K562 (cell line): ENCODE data around the gene CCSER2. TPM values are rescaled to one million over a fixed set of nuclear protein-coding genes. Genes with fewer than 3 reads are reported as not detected.

ENCODE experiments used
- ATAC-seq: fragments of 200-7000 bp; cut with Tn5 transposase; 3 replicates; pipeline ENCODE4 v1.9.1; 2020; ENCODE audit warnings: moderate library complexity
- BruUV-seq: library from RNA; stranded (reverse); fragments of 400-500 nt; replicated peaks from 2 replicates; lab custom pipeline; 2021; lab: Mats Ljungman, UMichigan
- CTCF ChIA-PET: fragments of 300-600 bp; formaldehyde crosslinking; extraction: SDS; loops from one replicate; lab custom pipeline; 2021; ENCODE audit warnings: low intra/inter-chr PET ratio; lab: Yijun Ruan, JAX
- POLR2A ChIA-PET: fragments of 300-600, 350-650 bp; sonication (Branson Sonifier 250); formaldehyde crosslinking; extraction: SDS; loops from one replicate; lab custom pipeline; 2021; ENCODE audit warnings: antibody characterized with exemption, inconsistent platforms; lab: Yijun Ruan, JAX
- DNase-seq, 4 experiments: peaks; one replicate each; pipeline versions ENCODE4 v3.0.0 to v3.0.0-alpha.2; 2011 to 2018; ENCODE audit warnings: low spot score in 3 of 4, mixed read lengths in 3 of 4; ENCODE audit errors: extremely low read depth in 1 of 4
- FAIRE-seq: peaks from 2 replicates; lab custom pipeline; 2011; peaks lifted over from hg19 to GRCh38; lab: Jason Lieb, UNC
- H2AFZ ChIP-seq: 2 replicates; pipeline ENCODE4 v1.6.0; 2011; ENCODE audit warnings: low read depth, low read length, control low read depth, inconsistent platforms
- H3K27ac ChIP-seq: fragments of 200-600 bp; 3 replicates; pipeline ENCODE4 v1.8.0; 2011; ENCODE audit warnings: low read depth, mild to moderate bottlenecking, control low read depth, inconsistent platforms, low read length, moderate library complexity, mixed read lengths; ENCODE audit errors: extremely low read depth
- H3K27me3 ChIP-seq, 2 experiments: fragments of 300-600 bp in 1 of 2; 2 replicates in 1 of 2; 3 replicates in 1 of 2; pipeline versions ENCODE4 v1.6.0 to v1.8.0; 2011; ENCODE audit warnings: inconsistent platforms in 2 of 2, low read length in 2 of 2, mild to moderate bottlenecking in 1 of 2, mixed read lengths in 1 of 2, moderate library complexity in 1 of 2; ENCODE audit not compliant: control insufficient read depth in 2 of 2, insufficient read depth in 2 of 2
- H3K36me3 ChIP-seq: fragments of 300-600 bp; 3 replicates; pipeline ENCODE4 v1.8.0; 2011; ENCODE audit warnings: mild to moderate bottlenecking, low read length, inconsistent platforms; ENCODE audit not compliant: control insufficient read depth, insufficient read depth
- H3K4me1 ChIP-seq, 2 experiments: fragments of 200-600 bp in 1 of 2; replicated peaks in 1 of 2; 2 replicates in 1 of 2; 3 replicates in 1 of 2; pipeline versions ENCODE4 v1.5.1 to v1.8.0; 2011; ENCODE audit warnings: inconsistent platforms in 2 of 2, low read length in 2 of 2, mild to moderate bottlenecking in 1 of 2, mixed read lengths in 1 of 2, moderate library complexity in 1 of 2; ENCODE audit not compliant: control insufficient read depth in 2 of 2, insufficient read depth in 2 of 2
- H3K4me2 ChIP-seq: 2 replicates; pipeline ENCODE4 v1.6.1; 2011; ENCODE audit warnings: low read length, control low read depth, inconsistent platforms, mixed read lengths; ENCODE audit not compliant: insufficient read depth
- H3K4me3 ChIP-seq: fragments of 200-600 bp; sonication (generic), shearing (Covaris generic); 2 replicates; pipeline ENCODE4 v1.5.1; 2016; ENCODE audit warnings: control low read depth, inconsistent platforms
- H3K79me2 ChIP-seq: fragments of 200-600 bp; 3 replicates; pipeline ENCODE4 v1.8.0; 2011; ENCODE audit warnings: low read length, inconsistent platforms; ENCODE audit not compliant: control insufficient read depth, insufficient read depth
- H3K9ac ChIP-seq, 2 experiments: 2 replicates each; pipeline versions ENCODE4 v1.6.0 to v1.6.1; 2011; ENCODE audit warnings: low read depth in 2 of 2, low read length in 2 of 2, control low read depth in 1 of 2, inconsistent platforms in 1 of 2, mild to moderate bottlenecking in 1 of 2, mixed read lengths in 1 of 2; ENCODE audit not compliant: insufficient read depth in 1 of 2
- H3K9me1 ChIP-seq: one replicate; pipeline ENCODE4 v1.6.0; 2011; ENCODE audit warnings: inconsistent platforms, mild to moderate bottlenecking, low read length, moderate library complexity; ENCODE audit not compliant: control insufficient read depth, insufficient read depth
- H3K9me3 ChIP-seq: replicated peaks from 2 replicates; pipeline ENCODE4 v1.5.1; 2011; ENCODE audit warnings: low read depth, low read length, inconsistent platforms; ENCODE audit not compliant: control insufficient read depth, insufficient read depth
- H4K20me1 ChIP-seq: replicated peaks from 2 replicates; pipeline ENCODE4 v1.6.1; 2011; ENCODE audit warnings: low read length, inconsistent platforms, mixed read lengths; ENCODE audit not compliant: control insufficient read depth, insufficient read depth
- FOXO4 ChIP-seq: fragments of 450-650 bp; formaldehyde crosslinking; IDR thresholded peaks from 2 replicates; pipeline ENCODE4 v1.4.0; 2020; ENCODE audit warnings: mild to moderate bottlenecking, moderate library complexity
- HDAC8 ChIP-seq: fragments of 450-650 bp; IDR thresholded peaks from 2 replicates; pipeline ENCODE4 v1.6.1; 2016; ENCODE audit warnings: mild to moderate bottlenecking, missing genetic modification characterization, moderate library complexity, missing compliant biosample characterization
- HEY1 ChIP-seq: fragments of 250-450 bp; sonication (Bioruptor Pico); IDR thresholded peaks from 2 replicates; pipeline ENCODE4 v1.5.0; 2020; ENCODE audit warnings: mild to moderate bottlenecking, moderate library complexity, borderline replicate concordance
- HLTF ChIP-seq: fragments of 450-650 bp; IDR thresholded peaks from 2 replicates; pipeline ENCODE4 v1.6.1; 2016
- KDM4B ChIP-seq, 2 experiments: fragments of 450-650 bp in 1 of 2; sonication (generic) in 1 of 2; IDR thresholded peaks; 2 replicates each; pipeline ENCODE4 v1.6.1; 2016 to 2017; ENCODE audit warnings: borderline replicate concordance in 2 of 2, antibody characterized with exemption in 1 of 2, low read depth in 1 of 2, mild to moderate bottlenecking in 1 of 2
- MEF2D ChIP-seq: conservative IDR thresholded peaks from 2 replicates; pipeline ENCODE4 v1.6.1; 2016; ENCODE audit warnings: low read depth, missing genetic modification characterization, missing compliant biosample characterization
- NRF1 ChIP-seq, 2 experiments: fragments of 450-650 bp; IDR thresholded peaks in 1 of 2; conservative IDR thresholded peaks in 1 of 2; 2 replicates each; pipeline ENCODE4 v1.6.1; 2014; ENCODE audit warnings: mild to moderate bottlenecking in 2 of 2
- PRPF4 ChIP-seq: fragments of 200-400 bp; formaldehyde crosslinking; IDR thresholded peaks from one replicate; pipeline ENCODE4 v1.6.1; 2017; ENCODE audit warnings: low read length, low read depth, mild to moderate bottlenecking; ENCODE audit not compliant: insufficient read depth, poor library complexity, severe bottlenecking
- PTRF ChIP-seq: fragments of 450-650 bp; IDR thresholded peaks from 2 replicates; pipeline ENCODE4 v1.6.1; 2016; ENCODE audit warnings: mild to moderate bottlenecking, missing genetic modification characterization, missing compliant biosample characterization
- RB1 ChIP-seq: fragments of 450-650 bp; IDR thresholded peaks from 2 replicates; pipeline ENCODE4 v1.6.1; 2017; ENCODE audit warnings: low read depth, mild to moderate bottlenecking
- RBM34 ChIP-seq: fragments of 200-400 bp; formaldehyde crosslinking; IDR thresholded peaks from 2 replicates; pipeline ENCODE4 v1.6.1; 2018; ENCODE audit warnings: low read length, borderline replicate concordance; ENCODE audit not compliant: insufficient read depth
- TCF15 ChIP-seq: fragments of 250-450 bp; sonication (Bioruptor Pico); IDR thresholded peaks from 2 replicates; pipeline ENCODE4 v1.8.0; 2022; ENCODE audit warnings: moderate library complexity, mild to moderate bottlenecking, inconsistent platforms
- TGIF2 ChIP-seq: sonication (generic); formaldehyde crosslinking; IDR thresholded peaks from 2 replicates; pipeline ENCODE4 v1.8.1; 2022; ENCODE audit warnings: mild to moderate bottlenecking, missing genetic modification reagents, moderate library complexity
- TRIM24 ChIP-seq, 2 experiments: fragments of 450-650 bp; IDR thresholded peaks; 2 replicates each; pipeline ENCODE4 v1.6.1; 2016
- USF1 ChIP-seq: sonication (generic); formaldehyde crosslinking; IDR thresholded peaks from 2 replicates; pipeline ENCODE4 v1.9.0; 2022; ENCODE audit warnings: mild to moderate bottlenecking, missing genetic modification reagents
- XRCC5 ChIP-seq: fragments of 200-400 bp; formaldehyde crosslinking; IDR thresholded peaks from 2 replicates; pipeline ENCODE4 v1.6.1; 2017; ENCODE audit warnings: low read depth, mild to moderate bottlenecking, low read length
- ZKSCAN3 ChIP-seq: fragments of 250-450 bp; sonication (Bioruptor Pico); IDR thresholded peaks from 2 replicates; pipeline ENCODE4 v1.4.0; 2020
- ZMIZ1 ChIP-seq, 2 experiments: fragments of 150-350 bp in 1 of 2; IDR thresholded peaks; 2 replicates each; pipeline ENCODE4 v1.6.1; 2012 to 2016; ENCODE audit warnings: low read depth in 2 of 2, low read length in 2 of 2, mild to moderate bottlenecking in 1 of 2, moderate library complexity in 1 of 2
- ZNF778 ChIP-seq: fragments of 450-650 bp; formaldehyde crosslinking; IDR thresholded peaks from 2 replicates; pipeline ENCODE4 v1.4.0; 2020; ENCODE audit warnings: mild to moderate bottlenecking, moderate library complexity
- WGBS: fragments of 100-300 bp; shearing (Covaris generic); methylation state at CpG from one replicate; pipeline ENCODE4 v1.1.6; 2016; ENCODE audit warnings: low coverage, mixed read lengths; ENCODE audit not compliant: insufficient coverage; ENCODE audit errors: missing lambda C conversion rate; 5-methylcytosine and 5-hydroxymethylcytosine counted together
- in situ Hi-C: fragments of 300-500 bp; cut with MboI; formaldehyde crosslinking; loops from 4 replicates; pipeline ENCODE4 v1.15.0; 2018; ENCODE audit warnings: inconsistent platforms, mixed read lengths
- intact Hi-C: fragments of 100-400 bp; cut with micrococcal nuclease; formaldehyde crosslinking; loops from 2 replicates; pipeline ENCODE4 v1.14.2; 2022
- polyA plus RNA-seq, 8 experiments: library from polyadenylated mRNA; depleted of rRNA in 4 of 8; stranded (reverse) in 5 of 8; unstranded in 3 of 8; fragments of >200 nt; fragmentation: Nextera tagmentation in 2 of 8; fragmentation: Illumina TruSeq in 1 of 8; extraction: Ambion mirVana in 2 of 8; extraction: Trizol in 1 of 8; gene quantifications; 2 replicates each; pipeline versions ENCODE4 v1.2.1 to v1.2.3, GENCODE V29; 2011 to 2014; ENCODE audit warnings: inconsistent platforms in 1 of 8, missing spikeins in 1 of 8
- total RNA-seq, 7 experiments: library from RNA; depleted of rRNA in 6 of 7; stranded (reverse); fragments of >200 nt in 6 of 7; fragmentation: Illumina TruSeq in 2 of 7; extraction: Trizol in 2 of 7; gene quantifications; 2 replicates each; pipeline versions ENCODE4 v1.2.1 to v1.2.3, GENCODE V29; 2011 to 2021; ENCODE audit warnings: low replicate concordance in 1 of 7

The CCSER2 gene
- total and polyA plus RNA-seq, 9 of the 15 experiments (the other 6 are each of a cell fraction or from before 2014, with no cell fraction given) = 2.7 to 15.1 (median 9.7) TPM

GRCh38 chr10:84344526-84344925 lies 16.1 kb downstream of the CCSER2 start:
- Histone ChIP-seq H3K27ac (no peak overlapping the region), H3K4me3 (no peak overlapping the region), H3K36me3 (no peaks in the 10 kb centered on the region), H3K9me3 (no peaks in the 10 kb centered on the region), H3K9ac (no peak overlapping the region), H2AFZ (no peak overlapping the region), H3K4me2 (no peak overlapping the region), H3K9me1 (no peaks in the 10 kb centered on the region), H3K4me1 (peaks cover 0 to 8% of the 10 kb centered on the region in 2 experiments; a peak in 2 of 5 replicates), H4K20me1 (no peaks in the 10 kb centered on the region), H3K79me2 (no peaks in the 10 kb centered on the region), H3K27me3 (no peaks in the 10 kb centered on the region)
- ChIA-PET CTCF (no interaction called here), POLR2A (no interaction called here)
- FAIRE-seq (no peak), DNase-seq (no peak), ATAC-seq (no peak)
- intact Hi-C loops (no loop called here), in situ Hi-C loops (no loop called here)
- no TSS peak for BruUV-seq
- WGBS = 72% methylated on average over 4 of the region's 4 CpGs
- TF ChIP-seq ZKSCAN3 (CRISPR knock-in tag) = no peak
- no peak for TF ChIP-seq FOXO4 (CRISPR knock-in tag)
- no peak for TF ChIP-seq KDM4B (IDR thresholded peaks at IDR 0.05; ENCODE audit: borderline replicate concordance in 2 of 2, low read depth in 1 of 2)
- TF ChIP-seq HDAC8 (tag) = no peak
- TF ChIP-seq ZMIZ1 (IDR thresholded peaks at IDR 0.05; ENCODE audit: low read depth in 2 of 2, low read length in 2 of 2) = no peak
- TF ChIP-seq USF1 = no peak
- no peak for TF ChIP-seq HEY1 (CRISPR knock-in tag)
- no peak for TF ChIP-seq PRPF4
- TF ChIP-seq TCF15 (CRISPR knock-in tag) = no peak
- TF ChIP-seq NRF1 (conservative IDR thresholded peaks at IDR 0.05 in 1 of 2, IDR thresholded peaks at IDR 0.05 in 1 of 2) = no peak
- no peak for TF ChIP-seq HLTF
- no peak for TF ChIP-seq PTRF
- no peak for TF ChIP-seq RB1
- TF ChIP-seq TRIM24 (IDR thresholded peaks at IDR 0.05) = no peak
- no peak for TF ChIP-seq XRCC5
- no peak for TF ChIP-seq RBM34
- TF ChIP-seq TGIF2 (CRISPR knock-in tag) = no peak
- no peak for TF ChIP-seq MEF2D (tag)
- TF ChIP-seq ZNF778 = no peak
